A549 (cell line): ENCODE measurements around the gene SMTN.

Source experiments
- CHD2 ChIP-seq: fragments of 150-350 bp; IDR thresholded peaks from 2 replicates; pipeline ENCODE4 v1.6.1; 2014; ENCODE audit warnings: low read length; ENCODE audit not compliant: partially characterized antibody
- JUNB ChIP-seq: fragments of >200 bp; sonication (Bioruptor Twin); formaldehyde crosslinking; IDR thresholded peaks from 2 replicates; pipeline ENCODE4 v1.6.1; 2016
- POLR2AphosphoS2 ChIP-seq: conservative IDR thresholded peaks from 2 replicates; pipeline ENCODE4 v1.6.1; 2012; ENCODE audit warnings: low read length, improper control_type of control experiment, inconsistent platforms
- TF ChIP-seq, protein P1 (sequence below): fragments of >200 bp; sonication (Bioruptor Twin); formaldehyde crosslinking; IDR thresholded peaks from 3 replicates; pipeline ENCODE4 v1.6.1; 2016
- TF ChIP-seq, protein P2 (sequence below): fragments of 450-650 bp; IDR thresholded peaks from 2 replicates; pipeline ENCODE4 v1.6.1; 2014; ENCODE audit warnings: antibody characterized with exemption
- TF ChIP-seq, protein P3 (sequence below): IDR thresholded peaks from 2 replicates; pipeline ENCODE4 v1.6.1; 2012
- TF ChIP-seq, protein P4 (sequence below): fragments of >200 bp; sonication (Bioruptor Twin); formaldehyde crosslinking; IDR thresholded peaks from 3 replicates; pipeline ENCODE4 v1.5.1; 2016

DNA sequence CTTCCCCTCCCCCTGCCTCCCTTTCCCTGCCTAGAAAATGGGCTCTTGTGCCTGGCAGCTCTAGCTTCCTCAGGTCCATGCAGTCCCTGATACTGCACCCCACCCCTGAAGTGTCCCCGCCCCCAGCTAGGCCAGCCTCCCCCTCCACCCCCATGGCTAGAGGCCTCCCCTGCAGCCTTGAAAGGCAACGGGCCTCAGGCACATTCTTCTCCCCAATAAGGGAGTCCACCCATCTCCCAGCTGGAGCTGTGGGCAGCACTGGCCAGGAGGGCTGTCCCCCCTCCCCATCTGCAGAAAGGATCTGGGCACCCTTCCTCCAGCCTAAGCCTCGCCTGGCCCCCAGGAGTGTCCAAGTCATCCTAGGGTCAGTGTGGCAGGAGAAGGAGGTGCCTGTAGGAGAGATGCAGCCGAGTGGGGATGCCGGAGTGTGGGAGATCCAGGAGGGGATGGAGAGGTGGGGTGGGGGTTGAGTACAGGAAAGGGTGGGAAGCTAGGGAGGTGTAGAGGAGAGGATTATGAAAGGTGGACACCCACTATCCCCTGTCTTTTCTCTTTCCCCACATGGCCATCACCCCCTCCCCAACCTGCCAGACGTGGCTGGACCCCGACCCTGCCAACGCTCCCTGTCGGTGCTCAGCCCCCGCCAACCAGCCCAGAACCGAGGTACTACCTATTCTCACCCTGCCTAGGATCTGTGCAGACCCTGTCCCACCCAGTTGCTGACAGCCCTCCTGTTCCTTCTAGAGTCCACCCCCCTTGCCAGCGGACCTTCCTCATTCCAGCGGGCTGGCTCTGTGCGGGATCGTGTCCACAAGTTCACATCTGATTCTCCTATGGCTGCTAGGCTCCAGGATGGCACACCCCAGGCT, 9.3 kb downstream of the SMTN start:
- TF ChIP-seq, protein P1, sequence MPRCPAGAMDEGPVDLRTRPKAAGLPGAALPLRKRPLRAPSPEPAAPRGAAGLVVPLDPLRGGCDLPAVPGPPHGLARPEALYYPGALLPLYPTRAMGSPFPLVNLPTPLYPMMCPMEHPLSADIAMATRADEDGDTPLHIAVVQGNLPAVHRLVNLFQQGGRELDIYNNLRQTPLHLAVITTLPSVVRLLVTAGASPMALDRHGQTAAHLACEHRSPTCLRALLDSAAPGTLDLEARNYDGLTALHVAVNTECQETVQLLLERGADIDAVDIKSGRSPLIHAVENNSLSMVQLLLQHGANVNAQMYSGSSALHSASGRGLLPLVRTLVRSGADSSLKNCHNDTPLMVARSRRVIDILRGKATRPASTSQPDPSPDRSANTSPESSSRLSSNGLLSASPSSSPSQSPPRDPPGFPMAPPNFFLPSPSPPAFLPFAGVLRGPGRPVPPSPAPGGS, result no peak
- TF ChIP-seq JUNB (no peak), POLR2AphosphoS2 (no peak), CHD2 (no peak)
- TF ChIP-seq, protein P2, sequence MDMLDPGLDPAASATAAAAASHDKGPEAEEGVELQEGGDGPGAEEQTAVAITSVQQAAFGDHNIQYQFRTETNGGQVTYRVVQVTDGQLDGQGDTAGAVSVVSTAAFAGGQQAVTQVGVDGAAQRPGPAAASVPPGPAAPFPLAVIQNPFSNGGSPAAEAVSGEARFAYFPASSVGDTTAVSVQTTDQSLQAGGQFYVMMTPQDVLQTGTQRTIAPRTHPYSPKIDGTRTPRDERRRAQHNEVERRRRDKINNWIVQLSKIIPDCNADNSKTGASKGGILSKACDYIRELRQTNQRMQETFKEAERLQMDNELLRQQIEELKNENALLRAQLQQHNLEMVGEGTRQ, result no peak
- TF ChIP-seq, protein P3, sequence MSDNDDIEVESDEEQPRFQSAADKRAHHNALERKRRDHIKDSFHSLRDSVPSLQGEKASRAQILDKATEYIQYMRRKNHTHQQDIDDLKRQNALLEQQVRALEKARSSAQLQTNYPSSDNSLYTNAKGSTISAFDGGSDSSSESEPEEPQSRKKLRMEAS, result no peak
- TF ChIP-seq, protein P4, sequence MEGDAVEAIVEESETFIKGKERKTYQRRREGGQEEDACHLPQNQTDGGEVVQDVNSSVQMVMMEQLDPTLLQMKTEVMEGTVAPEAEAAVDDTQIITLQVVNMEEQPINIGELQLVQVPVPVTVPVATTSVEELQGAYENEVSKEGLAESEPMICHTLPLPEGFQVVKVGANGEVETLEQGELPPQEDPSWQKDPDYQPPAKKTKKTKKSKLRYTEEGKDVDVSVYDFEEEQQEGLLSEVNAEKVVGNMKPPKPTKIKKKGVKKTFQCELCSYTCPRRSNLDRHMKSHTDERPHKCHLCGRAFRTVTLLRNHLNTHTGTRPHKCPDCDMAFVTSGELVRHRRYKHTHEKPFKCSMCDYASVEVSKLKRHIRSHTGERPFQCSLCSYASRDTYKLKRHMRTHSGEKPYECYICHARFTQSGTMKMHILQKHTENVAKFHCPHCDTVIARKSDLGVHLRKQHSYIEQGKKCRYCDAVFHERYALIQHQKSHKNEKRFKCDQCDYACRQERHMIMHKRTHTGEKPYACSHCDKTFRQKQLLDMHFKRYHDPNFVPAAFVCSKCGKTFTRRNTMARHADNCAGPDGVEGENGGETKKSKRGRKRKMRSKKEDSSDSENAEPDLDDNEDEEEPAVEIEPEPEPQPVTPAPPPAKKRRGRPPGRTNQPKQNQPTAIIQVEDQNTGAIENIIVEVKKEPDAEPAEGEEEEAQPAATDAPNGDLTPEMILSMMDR, result no peak
